ENCODE measurements around the gene RAB11FIP3.
A peak's percentile ranks its signal among the peaks of the same experiment; 100 is the strongest.

The RAB11FIP3 gene

DNA sequence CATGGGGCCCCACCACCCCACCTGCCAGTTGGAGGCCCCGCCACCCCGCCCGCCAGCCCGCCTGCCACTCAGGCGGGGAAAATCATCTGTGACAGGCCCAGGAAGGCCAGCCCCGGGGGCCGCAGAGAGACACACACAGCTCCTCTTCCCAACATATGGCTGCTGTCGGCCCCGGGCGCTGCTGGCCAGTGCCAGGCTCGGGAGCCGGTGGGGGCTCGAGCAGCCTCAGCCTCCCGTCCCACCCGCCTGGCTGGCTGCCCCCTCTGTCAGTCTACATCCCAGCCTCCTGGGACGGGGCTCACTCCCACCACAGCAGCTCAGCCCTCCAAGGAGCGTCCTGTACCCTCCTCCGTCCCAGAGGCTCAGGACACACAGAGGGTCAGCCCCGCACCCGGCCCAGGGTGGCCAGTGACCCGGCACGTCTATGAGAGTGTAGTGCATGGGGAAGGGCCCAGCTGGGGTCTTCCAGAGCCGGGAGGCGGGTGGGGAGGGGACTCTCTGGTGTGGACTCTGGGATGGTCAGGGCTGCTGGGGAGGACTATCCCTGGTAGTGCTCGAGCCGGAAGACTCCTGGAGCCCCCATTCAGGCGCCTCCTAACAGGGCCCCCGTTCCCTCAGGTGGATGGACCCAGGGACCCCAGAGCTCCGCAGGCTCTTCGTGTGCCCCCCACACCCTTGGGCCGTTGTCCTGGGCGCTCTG lies 131.2 kb downstream of the RAB11FIP3 start:
- ATAC-seq = no peak

- no peak for ATAC-seq
Observed at GRCh38 chr16:557463-558297, 132.2 kb downstream of the RAB11FIP3 start.

DNA sequence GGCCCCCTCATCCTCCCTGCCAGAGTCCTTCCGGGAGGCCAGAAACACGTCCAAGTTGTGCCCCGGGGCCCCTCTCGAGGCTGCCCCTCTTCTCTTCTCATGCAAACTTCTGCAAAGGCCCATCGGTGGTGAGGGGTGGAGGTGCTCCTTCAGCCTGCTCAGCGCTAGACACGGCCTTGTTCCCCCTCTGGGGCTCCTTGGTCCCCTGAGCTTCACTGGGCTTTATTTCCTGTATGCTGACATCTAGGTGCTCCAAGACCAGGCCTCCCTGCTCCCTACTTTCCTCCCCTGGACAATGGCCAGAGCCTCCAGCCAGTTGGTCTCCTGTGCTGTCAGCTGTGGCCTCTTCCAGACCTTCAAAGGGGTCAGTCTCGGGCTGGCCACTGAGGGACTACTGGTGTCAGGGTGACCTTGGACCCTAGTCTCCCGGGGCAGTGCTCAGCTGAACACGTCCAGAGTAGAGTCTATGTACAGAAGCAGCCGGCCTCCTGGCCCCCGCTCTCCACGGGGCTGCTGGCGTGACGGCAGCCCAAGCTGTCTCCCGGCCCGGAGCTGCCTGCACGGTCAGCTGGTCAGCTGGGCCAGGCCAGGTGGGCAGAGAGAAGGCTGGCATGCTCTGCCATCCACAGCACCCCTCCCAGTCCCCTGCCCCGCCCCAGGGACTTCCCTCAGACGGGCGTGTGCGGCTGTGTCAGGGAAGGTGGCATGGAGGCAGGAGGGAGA lies 133.0 kb downstream of the RAB11FIP3 start:
- ATAC-seq = no peak

DNA sequence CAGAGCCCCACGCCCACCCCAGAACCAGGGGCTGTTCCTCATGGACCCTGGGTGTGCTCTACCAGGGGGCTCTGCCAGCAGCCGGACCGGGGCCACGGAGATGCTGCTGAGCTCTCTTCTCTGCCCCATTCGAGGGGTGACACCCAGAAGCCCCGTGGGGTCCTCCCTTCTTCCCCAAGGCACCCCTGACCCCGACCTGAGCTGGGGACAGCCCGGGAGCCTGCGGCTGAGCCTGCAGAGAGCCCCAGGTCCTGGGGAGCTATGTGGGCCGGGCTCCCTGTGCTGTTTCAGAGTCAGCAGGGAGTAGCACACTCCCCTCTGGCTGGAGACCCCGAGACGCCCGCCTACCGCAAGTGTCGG lies 133.6 kb downstream of the RAB11FIP3 start:
- ATAC-seq = no peak

- ATAC-seq = no peak
Observed at GRCh38 chr16:559411-560203, 134.2 kb downstream of the RAB11FIP3 start.

DNA sequence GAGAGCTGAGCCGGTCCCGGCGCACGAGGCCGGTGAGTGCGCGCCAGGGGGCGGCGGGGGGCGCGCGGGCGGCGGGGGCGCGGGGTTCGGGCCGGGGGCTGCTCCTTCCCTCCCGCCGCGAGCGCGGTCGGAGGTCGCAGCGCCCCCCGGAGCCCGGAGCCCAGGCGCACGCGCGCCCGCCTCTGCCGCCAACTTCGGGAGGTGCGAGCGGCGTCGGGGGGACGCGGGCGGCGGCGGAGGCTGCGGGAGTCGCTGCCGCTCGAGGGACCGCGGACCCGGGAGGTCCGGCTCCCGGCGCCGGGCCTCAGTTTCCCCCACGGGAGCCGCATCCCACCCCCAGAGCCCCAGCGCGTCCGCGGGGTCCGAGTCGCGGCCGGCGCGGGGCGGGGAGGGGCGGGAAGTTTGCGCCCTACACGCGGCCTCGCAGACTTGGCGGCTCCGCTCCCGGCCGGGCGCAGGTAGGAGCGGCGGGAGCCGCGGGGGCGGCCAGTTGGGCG lies 134.8 kb downstream of the RAB11FIP3 start, which contains the start of gene PRR35:
TSS of gene PRR35 (plus strand) at position 191 of the 497 bp plus-strand sequence. CDS start 2,901 bp downstream, outside the sequence.
- no peak for ATAC-seq

DNA sequence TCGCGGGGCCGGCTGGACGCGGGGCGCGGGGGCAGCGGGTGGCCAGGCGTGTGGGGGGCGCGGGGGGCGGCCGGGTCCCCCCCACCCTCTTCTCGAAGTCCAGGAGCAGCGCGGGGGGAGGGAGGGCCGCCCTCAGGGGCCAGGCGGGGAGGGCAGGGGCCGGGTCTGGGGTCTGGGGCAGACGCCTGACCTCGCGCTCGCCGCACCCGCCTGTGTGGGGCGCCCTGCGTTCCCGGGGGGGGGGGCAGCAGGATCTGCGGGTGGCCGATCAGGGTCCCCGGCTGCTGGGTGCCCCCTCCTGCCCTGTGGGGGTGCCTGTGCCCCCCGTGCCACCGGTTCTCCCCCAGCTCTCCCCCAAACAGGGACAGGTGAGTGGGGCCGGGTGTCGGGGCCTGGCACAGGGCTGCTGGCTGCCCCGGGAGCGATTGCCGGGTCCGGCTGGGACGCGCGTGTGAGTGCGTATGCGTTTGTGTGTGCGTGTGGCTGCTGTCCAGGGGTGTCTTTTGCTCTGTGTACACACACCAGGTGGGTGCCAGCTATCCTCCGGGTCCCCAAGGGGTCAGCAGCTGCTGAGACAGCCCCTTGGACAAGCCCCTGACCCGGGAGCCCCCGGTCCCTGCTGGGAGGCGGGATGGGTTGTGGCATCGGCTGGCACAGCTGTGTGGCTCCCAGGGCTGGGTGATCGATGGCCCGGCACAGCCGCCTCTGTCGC lies 135.4 kb downstream of the RAB11FIP3 start:
- no peak for ATAC-seq

GRCh38 chr16:561413-561794 lies 136.0 kb downstream of the RAB11FIP3 start:
- no peak for ATAC-seq

- no peak for ATAC-seq
Observed at GRCh38 chr16:561957-562938, 136.8 kb downstream of the RAB11FIP3 start.

DNA sequence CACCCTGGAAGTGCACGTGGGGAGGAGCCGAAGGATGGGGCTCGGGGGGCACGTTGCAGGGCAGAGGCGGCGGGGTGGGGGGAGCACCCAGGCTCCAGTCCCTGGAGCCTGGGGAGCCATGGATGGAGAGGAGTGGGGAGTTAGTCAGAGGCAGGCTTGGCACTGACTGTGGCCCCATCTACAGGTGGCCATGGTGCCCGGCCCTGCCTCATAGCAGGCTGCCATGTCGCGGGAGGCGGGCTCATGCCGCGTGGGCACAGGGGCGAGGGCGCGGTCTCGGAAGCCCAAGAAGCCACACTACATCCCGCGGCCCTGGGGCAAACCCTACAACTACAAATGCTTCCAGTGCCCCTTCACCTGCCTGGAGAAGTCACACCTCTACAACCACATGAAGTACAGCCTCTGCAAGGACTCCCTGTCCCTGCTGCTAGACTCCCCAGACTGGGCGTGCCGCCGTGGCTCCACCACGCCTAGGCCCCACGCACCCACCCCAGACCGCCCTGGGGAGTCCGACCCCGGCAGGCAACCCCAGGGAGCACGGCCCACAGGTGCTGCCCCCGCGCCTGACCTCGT lies 137.7 kb downstream of the RAB11FIP3 start:
- no peak for ATAC-seq

- no peak for ATAC-seq
Observed at GRCh38 chr16:564690-565418, 139.4 kb downstream of the RAB11FIP3 start.

DNA sequence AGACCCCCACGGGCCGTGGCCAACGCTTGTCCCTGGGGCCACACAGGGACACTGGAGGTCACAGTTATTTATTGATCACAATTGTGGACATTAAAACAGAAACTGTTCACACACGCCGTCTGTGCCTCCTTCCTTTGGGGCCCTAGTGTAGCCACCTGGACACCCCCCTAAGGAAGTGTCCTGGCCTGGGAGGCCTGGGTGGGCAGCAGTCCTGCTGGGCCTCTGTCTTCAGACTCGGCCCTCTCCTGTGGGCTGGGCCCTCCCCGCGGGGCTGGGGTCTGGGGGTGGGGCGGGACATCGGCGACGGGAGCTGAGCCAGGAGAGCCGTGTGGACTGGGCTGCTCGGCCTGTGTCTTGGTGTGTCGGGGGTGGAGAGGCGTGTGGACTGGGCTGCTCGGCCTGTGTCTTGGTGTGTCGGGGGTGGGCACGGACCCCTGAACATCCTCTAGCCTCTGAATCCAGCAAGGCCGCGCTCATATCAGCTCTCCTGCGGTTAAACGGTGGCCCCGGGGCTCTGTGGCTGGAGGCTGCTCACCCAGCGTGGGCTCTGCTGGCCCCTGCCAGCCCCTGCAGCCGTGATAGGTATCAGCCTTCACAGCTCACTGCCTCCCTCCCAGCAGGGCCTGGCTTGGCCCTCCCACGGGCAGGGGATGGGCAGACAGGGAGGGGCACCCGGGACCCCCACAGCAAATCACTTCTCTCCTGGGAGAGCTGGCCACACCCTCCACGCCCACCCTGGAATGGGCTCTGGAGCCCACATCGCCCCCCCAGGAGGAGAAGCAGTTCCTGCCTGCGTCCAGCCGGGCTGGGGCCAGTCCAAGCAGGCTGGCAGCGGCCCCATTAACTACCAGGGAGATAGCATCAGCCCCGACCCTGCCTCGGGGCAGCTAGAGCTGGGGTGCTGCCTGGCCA lies 140.2 kb downstream of the RAB11FIP3 start:
- ATAC-seq = no peak

- peak; percentile 34 to 44 for ATAC-seq
Observed at GRCh38 chr16:566475-567372, 141.3 kb downstream of the RAB11FIP3 start, which contains the start of gene NHLRC4. TSS of gene NHLRC4 (plus strand) at chr16:567005. CDS start at chr16:568048, 1,043 bp downstream.

DNA sequence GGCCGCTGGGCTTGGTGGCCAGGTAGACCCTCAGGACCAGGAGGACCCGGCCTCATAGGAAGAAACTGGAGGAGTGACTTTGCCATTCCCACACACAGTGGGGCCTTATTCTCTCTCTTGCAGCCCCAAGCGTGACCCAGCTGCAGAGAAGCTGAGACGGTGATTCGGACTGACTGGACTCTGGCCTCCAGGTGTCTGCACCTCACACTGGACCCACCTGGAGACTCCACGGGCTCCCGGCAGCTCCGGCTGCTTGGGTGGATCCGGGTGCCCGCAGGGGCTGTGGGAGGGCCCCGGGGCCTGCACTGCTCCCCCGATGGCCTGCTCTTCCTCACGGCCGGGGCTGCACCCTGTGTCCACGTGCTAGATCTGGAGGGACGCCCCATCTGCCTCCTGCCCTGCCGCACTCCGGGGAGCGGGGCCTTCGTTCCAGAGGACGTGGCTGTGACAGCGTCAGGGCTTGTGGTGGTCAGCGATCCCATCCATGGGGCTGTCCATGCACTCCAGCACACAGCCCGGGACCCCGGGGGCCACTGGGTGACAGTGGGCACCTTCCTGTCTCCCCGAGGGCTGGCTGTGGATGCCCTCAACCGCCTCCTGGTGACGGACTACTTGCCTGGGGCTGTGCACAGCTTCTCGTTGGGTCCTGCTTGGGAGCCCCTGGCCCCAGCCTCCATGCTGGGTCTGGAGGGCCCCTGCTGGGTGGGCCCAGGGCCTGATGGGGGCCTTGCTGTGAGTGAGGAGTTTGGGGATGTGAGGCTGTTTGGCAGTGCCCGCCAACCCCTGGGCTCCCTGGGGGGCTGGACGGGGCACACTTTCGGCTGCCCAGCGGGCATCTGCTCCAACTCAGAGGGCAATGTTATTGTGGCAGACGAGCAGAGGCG lies 142.2 kb downstream of the RAB11FIP3 start:
- ATAC-seq = no peak

DNA sequence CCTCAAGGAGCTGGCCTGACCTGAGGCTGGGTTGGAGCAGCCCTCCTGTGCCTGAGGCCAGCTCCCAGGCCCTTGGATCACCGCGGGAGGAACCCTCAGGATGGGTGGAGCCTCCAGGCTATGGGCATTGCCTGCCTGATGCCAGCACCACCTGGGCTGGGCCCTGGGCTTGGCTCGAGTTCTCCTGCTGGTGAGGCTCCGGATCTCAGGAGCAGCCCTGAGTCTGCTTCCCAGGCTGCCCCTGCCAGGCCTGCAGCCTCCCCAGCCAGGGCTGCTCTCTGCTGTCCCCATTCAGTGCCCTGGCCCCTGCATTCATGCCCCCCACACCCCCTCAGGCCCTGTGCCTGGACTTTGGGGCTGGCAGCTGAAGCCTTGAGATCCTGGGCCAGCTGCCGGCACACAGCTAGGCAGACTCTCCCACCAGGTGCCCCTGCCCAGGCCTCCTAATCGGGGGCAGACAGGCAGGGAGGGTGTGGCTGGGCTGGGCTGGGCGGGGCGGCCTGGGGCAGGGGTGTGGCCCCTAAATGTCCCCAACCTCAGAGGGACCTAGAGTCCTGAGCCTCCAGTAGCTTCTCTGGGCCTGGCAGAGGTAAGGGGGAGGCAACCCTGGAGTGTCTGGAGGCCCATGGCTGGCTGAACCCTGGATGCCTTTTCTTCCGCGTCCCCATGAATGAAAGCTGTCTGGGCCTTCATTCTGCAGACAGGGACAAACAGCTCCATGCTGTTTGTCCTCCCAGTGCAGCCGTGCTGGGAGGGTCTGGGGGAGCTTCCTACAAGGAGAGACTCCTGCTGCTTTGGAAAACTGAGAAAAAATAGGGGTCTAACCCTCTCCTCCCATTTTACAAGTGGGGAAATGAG lies 143.2 kb downstream of the RAB11FIP3 start:
- ATAC-seq = no peak

Data from activated CD4-positive, CD25-positive, alpha-beta regulatory T cell treated with anti-CD3 and anti-CD28 coated beads, Interleukin-2, amount 50 U/mL, for 24 hours (primary cell).